ENCODE data around the gene CAMK1.
"Not testable (repeated sequence)": the region's sequence is repeated elsewhere in the genome, so short reads cannot be mapped to it uniquely, and the experiment has no call there.

The CAMK1 gene

DNA sequence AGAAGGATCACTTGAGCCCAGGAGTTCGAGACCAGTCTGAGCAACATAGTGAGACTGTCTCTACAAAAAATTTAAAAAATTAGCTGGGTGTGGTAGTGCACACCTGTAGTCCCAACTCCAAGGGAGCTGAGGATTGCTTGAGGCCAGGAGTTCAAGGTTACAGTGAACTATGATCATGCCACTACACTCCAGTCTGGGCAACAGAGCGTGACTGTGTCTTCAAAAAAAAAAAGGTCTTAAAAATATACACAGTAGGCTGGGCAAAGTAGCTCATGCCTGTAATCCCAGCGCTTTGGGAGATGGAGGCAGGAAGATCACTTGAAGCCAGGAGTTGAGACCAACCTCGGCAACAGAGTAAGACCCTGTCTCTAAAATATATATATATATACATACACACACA, 11.2 kb upstream of the CAMK1 start:
- TF ChIP-seq POLR2AphosphoS5 (IDR thresholded peaks at IDR 0.05; ENCODE audit: low read depth, low read length) = no peak
- DNase-seq (ENCODE audit: insufficient read length) (no peak), FAIRE-seq (no peak)

DNA sequence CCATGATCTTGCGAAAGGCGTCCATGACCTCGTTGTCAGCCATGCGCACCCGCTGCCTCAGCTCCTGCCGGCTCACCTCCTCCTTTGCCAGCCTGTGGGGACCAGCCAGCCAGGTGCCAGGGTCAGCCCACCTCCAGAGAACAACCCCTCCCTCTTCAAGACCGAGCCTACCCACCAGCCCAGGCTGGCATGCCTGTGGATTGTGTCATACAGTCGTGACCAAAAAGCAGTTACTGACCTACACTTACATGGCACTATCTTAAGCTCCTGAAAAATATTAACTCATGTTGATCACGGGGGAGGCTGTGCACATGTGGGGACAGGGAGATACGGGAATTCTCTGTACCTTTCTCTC, 10.7 kb upstream of the CAMK1 start:
- no peak for DNase-seq (ENCODE audit: insufficient read length)
- no peak for TF ChIP-seq POLR2A (IDR thresholded peaks at IDR 0.05; ENCODE audit: low read depth, low read length)
- no peak for FAIRE-seq

DNA sequence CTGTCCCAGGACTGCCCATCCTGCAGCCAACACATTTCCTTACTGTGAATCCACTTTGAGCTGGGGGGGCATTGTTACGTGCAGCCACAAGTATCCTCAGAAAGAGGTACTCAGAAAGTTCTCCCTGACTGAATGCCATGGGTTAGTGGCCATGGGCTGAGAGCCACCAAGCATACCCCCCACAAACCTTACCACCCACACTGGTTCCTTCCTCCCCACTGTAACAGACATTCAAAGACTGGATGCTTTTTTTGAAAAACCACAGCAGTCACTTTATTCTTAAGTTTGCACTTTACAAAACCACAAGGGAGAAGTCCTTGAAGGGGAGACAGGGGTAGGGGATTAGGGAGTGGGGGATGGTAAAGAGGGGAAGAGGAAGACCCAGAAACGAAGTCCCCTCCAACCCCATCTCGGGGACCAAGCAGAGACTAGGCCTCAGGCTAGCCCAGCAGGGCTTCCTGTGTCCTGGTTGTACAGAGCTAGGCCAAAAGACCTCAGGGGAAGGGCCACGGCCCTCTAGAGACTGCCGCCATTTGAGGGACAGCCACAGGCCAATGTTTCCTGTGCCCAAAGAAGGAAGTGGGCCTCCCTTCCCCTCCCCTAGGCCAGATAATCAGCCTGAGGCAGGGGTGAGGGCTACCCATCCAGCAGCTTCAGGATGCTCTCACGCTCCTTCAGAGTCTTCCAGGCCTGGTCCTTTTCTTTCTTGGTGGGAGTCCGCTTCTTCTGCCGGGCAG, 10.1 kb upstream of the CAMK1 start:
- DNase-seq (ENCODE audit: insufficient read length) = no peak
- no peak for FAIRE-seq
- TF ChIP-seq POLR2A (IDR thresholded peaks at IDR 0.05; ENCODE audit: low read depth, low read length) = no peak

DNA sequence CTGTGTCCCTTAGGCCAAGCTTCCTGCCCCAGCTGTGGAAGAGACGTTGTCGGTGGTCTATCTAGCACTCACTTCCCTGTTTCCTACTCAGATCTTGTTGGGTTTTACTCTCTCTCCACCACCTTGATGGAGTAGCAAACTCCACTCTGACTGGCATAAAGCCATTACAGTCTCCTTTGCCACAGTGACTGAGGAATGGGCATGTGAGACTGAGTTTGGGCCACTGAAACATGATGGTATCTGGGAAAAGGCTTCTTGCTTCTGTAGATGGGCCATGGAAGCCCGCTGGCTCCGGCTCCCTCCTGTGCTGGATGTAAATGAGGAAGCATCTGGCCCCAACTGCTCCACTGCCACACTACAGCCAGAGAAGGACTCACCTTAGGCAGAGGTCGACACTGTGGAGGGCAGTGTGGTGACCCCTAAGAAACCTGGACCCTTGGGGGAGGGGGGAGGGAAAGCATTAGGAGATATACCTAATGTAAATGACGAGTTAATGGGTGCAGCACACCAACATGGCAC, 9.4 kb upstream of the CAMK1 start:
- FAIRE-seq = no peak
- TF ChIP-seq POLR2A (IDR thresholded peaks at IDR 0.05; ENCODE audit: low read depth, low read length) = no peak
- no peak for TF ChIP-seq TAF1 (IDR thresholded peaks at IDR 0.05; ENCODE audit: borderline replicate concordance, low read depth, low read length)
- TF ChIP-seq POLR2AphosphoS5 (IDR thresholded peaks at IDR 0.05; ENCODE audit: low read depth, low read length) = no peak
- DNase-seq (ENCODE audit: insufficient read length) = no peak

DNA sequence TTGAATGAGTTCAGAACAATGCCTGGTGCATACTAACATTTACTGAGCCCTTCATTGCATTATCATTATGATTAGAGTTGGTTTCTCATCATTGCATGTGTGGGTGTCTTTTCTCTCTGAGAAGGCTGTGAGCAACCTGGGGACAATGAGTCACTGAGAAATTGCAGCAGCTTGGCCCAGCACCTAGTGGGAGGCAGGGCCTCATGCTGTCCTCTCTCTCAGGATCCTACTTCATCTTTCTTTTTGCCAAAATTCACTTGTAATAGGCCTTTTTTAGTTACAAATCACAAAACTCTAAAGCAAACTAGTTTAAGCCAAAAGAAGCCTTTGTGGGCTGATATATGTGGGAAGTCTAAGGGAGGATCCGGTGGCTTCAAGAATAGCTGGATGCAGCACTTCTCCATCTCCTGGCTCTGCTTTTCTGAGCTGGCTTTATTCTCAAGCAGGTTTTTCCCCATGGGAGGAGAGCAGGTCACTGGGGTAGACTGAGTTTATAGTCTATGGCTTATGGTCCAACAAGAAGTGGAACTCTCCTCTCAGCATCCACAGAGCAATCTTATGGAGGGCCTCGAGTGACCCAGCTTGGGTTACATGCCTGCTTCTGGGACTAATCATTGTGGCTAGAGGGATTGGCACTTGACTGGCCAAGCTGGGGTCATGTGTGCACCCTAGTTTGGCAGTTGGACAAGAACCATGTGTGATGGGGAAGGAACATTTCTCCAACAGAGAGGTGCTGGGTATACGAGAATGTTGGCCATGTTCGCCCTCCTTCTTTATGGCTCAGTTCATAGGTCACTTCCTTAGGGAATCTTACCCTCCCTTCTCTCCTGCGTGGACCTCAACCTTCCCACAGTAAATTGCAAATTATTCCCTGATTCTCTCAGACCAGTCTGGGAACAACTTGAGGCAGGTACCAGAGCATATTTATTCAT, 8.7 kb upstream of the CAMK1 start:
- TF ChIP-seq TAF1 (IDR thresholded peaks at IDR 0.05; ENCODE audit: borderline replicate concordance, low read depth, low read length) (no peak), POLR2AphosphoS5 (IDR thresholded peaks at IDR 0.05; ENCODE audit: low read depth, low read length) (no peak), POLR2A (IDR thresholded peaks at IDR 0.05; ENCODE audit: low read depth, low read length) (no peak)
- FAIRE-seq (no peak), DNase-seq (ENCODE audit: insufficient read length) (no peak)

GRCh38 chr3:9777694-9778021, 7.9 kb upstream of the CAMK1 start:
- DNase-seq (ENCODE audit: insufficient read length) = no peak
- FAIRE-seq = no peak
- TF ChIP-seq POLR2A (IDR thresholded peaks at IDR 0.05; ENCODE audit: low read depth, low read length) (no peak), TAF1 (IDR thresholded peaks at IDR 0.05; ENCODE audit: borderline replicate concordance, low read depth, low read length) (no peak), POLR2AphosphoS5 (IDR thresholded peaks at IDR 0.05; ENCODE audit: low read depth, low read length) (no peak)

DNA sequence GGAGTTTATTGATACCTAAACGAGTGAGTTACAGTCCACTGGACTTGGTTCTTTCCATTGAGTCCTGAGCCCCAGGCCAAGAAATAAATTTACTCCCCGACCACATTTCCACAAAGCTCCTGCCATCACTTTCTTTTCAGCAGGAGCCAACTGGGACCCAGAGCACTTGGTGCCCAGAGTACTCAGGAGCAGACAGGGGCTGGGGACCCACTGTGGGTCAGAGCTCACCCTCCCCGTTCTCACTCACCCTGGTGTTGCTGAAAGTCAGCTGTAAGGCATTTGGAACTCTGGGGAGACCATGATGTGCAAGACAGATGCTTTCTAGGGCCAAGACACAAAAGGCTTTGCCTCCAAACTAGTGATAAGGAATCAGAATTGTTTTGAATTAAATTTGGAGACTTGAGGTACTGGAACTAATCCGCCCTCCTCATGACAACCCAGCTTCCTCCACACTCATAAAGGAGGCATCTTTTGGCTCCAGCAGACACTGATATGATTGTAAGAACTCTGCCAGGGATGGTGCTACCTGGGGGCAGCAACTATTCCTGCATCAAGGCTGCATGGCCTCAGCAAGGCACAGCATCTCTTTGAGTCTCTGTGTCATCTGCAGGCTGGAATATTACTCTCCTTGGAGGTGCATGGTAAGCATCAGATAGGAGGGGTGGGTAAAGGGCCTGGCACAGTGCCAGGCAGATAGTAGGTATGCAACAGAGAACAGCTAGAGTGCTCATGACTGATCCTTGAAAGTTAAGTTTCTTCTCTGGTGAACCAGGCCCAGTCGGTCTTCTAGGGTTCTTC, 7.3 kb upstream of the CAMK1 start:
- TF ChIP-seq POLR2AphosphoS5 (IDR thresholded peaks at IDR 0.05; ENCODE audit: low read depth, low read length) = no peak
- TF ChIP-seq TAF1 (IDR thresholded peaks at IDR 0.05; ENCODE audit: borderline replicate concordance, low read depth, low read length) = no peak
- TF ChIP-seq POLR2A (IDR thresholded peaks at IDR 0.05; ENCODE audit: low read depth, low read length) = no peak
- DNase-seq (ENCODE audit: insufficient read length) (no peak), FAIRE-seq (no peak)

DNA sequence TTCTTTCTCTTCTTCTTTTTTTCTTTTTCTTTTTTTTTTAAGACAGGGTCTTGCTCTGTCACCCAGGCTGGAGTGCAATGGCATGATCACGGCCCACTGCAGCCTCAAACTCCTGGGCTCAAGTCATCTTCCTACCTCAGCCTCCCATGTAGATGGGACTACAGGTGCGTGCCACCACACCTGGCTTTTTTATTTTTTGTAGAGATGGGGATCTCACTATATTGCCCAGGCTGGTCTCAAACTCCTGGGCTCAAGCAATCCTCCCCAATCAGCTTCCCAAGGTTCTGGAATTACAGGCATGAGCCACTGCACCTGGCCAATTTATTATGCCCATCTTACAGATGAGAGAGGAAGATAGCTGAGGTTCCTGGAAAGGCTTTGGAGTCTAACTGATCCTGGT, 1.3 kb upstream of the CAMK1 start:
- not testable (repeated sequence) for FAIRE-seq; DNase-seq (ENCODE audit: insufficient read length)

DNA sequence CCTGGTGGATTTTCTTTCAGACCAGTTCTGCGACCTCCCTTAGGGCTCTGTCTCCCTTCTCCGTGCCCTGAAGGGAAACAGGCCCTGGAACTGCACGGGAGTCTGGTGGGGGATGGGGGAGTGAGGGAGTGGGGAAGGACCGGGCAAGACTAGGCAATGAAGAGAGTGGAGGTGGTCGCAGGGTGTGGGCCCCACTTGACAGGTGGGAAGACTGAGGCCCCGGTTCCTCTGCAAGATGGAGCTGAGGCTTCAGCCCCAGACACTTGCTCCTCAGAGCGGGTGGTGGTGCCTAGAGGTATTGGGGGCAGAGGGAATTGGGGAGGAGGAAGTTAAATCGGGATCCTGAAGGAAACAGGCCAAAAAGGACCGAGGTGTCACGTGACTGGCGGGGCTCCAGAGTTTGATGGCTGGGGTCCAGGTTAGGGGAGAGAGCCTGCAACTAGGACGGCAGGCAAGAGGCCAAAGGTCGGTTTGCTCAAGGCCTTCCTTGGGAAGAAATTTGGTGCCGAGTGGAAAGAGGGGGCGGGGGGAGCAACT, 597 bp upstream of the CAMK1 start:
- no peak for TF ChIP-seq POLR2A (IDR thresholded peaks at IDR 0.05; ENCODE audit: low read depth, low read length)
- no peak for TF ChIP-seq POLR2AphosphoS5 (IDR thresholded peaks at IDR 0.05; ENCODE audit: low read depth, low read length)
- no peak for TF ChIP-seq TAF1 (IDR thresholded peaks at IDR 0.05; ENCODE audit: borderline replicate concordance, low read depth, low read length)
- DNase-seq (ENCODE audit: insufficient read length) (no peak), FAIRE-seq (no peak)

GRCh38 chr3:9769012-9769411, 735 bp downstream of the CAMK1 start:
- FAIRE-seq (no peak), DNase-seq (ENCODE audit: insufficient read length) (no peak)
- no peak for TF ChIP-seq POLR2A (IDR thresholded peaks at IDR 0.05; ENCODE audit: low read depth, low read length)
- no peak for TF ChIP-seq TAF1 (IDR thresholded peaks at IDR 0.05; ENCODE audit: borderline replicate concordance, low read depth, low read length)
- no peak for TF ChIP-seq POLR2AphosphoS5 (IDR thresholded peaks at IDR 0.05; ENCODE audit: low read depth, low read length)

DNA sequence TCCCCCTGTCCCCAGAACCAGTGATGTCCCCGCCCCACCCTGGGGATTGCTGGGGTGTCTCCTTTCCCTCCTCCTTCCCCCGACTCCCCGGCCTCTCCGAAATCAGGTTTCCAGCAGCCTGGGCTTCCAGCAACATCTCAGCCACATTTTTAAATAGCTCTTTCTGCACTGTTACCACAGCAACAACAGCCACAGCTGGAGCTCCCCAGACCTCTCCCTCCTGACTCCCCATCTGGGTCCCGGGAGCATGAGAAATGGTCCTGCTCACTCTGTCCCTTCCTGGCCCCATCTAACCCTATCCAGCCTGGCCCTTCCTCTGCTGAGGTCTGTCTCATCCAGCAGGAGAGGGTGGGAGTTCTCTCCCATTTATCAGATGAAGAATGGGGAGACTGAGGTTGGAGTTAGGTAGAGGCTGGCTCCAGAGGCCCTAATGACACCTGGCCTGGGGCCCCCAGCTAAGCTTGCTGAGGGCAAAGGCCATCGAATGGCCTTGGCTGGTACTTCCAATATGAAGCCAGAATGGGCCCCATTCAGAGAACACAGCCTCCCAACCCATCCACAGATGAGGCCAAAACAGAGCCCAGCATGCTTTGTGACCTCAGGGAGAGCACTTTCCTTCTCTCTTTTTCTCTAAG, 1.5 kb downstream of the CAMK1 start:
- TF ChIP-seq TAF1 (IDR thresholded peaks at IDR 0.05; ENCODE audit: borderline replicate concordance, low read depth, low read length) (no peak), POLR2A (IDR thresholded peaks at IDR 0.05; ENCODE audit: low read depth, low read length) (no peak), POLR2AphosphoS5 (IDR thresholded peaks at IDR 0.05; ENCODE audit: low read depth, low read length) (no peak)
- no peak for FAIRE-seq
- DNase-seq (ENCODE audit: insufficient read length) = no peak

Measured in GM12892 (cell line).